ENCODE results near the gene ABTB1.

ABTB1 gene

GRCh38 chr3:127686512-127686894 lies 13.8 kb downstream of the ABTB1 start:
- DNase-seq (ENCODE audit: low read depth in 2 of 2): no peak

DNA sequence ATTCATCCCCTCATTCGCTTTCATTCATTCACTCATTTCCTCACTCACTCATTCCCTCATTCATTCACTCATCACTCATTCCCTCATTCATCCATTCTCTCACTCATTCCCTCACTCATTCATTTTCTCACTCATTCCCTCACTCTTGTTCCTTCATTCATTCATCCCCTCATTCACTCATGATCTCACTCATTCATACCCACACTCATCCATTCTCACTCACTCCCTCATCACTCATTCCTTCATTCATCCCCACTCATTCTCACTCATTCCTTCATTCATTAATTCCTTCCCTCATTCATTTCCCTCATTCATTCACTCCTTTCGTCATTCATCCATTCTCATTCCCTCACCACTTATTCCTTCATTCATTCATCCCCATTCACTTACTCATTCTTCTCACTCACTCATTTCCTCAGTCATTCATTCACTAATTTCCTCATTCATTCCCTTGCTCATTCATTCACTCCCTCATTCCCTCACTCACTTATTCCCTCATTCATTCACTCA lies 14.5 kb downstream of the ABTB1 start:
- no peak for DNase-seq (ENCODE audit: low read depth in 2 of 2)

- DNase-seq (ENCODE audit: low read depth in 2 of 2): no peak
These were observed 15.3 kb downstream of the ABTB1 start for GRCh38 chr3:127688022-127688415.

GRCh38 chr3:127688416-127689265 lies 15.9 kb downstream of the ABTB1 start:
- DNase-seq (ENCODE audit: low read depth in 2 of 2): no peak

GRCh38 chr3:127689266-127689860 lies 16.6 kb downstream of the ABTB1 start:
- DNase-seq (ENCODE audit: low read depth in 2 of 2): no peak

GRCh38 chr3:127690106-127690505 lies 17.4 kb downstream of the ABTB1 start:
- DNase-seq (ENCODE audit: low read depth in 2 of 2): no peak

DNA sequence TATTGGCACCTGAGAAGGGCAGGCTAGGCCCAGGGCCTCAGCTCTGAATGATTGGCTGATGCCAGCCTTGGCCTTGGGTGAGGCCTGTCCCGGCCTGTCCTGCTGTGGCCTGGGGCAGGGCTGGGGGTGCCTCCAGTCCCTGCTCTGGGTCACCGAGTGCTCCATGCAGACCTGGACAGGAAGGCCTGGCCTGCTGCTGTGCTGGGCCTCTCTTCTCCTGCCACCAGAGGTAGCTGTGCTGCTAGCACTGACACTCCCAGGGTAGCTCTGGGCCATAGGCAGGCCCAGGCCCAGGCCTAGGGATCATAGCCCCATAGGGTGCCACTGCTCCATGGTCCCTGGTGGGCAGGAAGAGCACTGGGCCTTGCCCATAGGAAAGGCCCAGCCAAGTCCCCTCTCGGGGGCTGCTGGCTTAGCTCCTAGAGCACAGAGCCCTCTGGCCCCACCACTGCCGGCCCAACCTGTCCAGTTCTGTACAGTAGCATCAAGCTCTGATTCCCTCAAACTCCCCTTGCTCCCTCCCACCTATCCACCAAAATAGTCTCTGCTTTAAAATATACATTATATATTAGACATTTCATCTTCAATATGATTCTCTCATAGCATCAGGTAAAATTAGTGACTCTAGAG lies 18.2 kb downstream of the ABTB1 start:
- no peak for DNase-seq (ENCODE audit: low read depth in 2 of 2)

- DNase-seq (ENCODE audit: low read depth in 2 of 2): no peak
These were observed 18.7 kb downstream of the ABTB1 start for GRCh38 chr3:127691489-127691888.

DNA sequence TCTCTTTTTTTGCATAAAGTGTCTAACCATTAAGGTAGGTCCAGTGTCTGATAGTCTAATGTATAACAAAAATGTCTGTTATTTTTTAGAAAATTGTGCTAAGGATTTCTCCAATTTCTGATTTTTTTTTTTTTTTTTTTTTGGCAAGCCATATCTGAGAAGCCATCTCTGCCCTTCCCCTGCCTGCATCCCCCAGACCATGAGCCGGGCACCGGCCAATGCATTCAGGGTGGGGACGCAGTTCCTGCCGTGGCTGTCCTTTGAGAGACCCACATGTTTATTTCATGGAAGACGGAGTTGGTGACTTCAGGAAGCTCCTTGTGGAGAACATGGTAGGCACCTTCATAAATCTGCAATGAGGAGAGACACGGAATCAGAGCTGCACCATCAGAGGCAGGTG lies 19.2 kb downstream of the ABTB1 start:
- DNase-seq (ENCODE audit: low read depth in 2 of 2): no peak

DNA sequence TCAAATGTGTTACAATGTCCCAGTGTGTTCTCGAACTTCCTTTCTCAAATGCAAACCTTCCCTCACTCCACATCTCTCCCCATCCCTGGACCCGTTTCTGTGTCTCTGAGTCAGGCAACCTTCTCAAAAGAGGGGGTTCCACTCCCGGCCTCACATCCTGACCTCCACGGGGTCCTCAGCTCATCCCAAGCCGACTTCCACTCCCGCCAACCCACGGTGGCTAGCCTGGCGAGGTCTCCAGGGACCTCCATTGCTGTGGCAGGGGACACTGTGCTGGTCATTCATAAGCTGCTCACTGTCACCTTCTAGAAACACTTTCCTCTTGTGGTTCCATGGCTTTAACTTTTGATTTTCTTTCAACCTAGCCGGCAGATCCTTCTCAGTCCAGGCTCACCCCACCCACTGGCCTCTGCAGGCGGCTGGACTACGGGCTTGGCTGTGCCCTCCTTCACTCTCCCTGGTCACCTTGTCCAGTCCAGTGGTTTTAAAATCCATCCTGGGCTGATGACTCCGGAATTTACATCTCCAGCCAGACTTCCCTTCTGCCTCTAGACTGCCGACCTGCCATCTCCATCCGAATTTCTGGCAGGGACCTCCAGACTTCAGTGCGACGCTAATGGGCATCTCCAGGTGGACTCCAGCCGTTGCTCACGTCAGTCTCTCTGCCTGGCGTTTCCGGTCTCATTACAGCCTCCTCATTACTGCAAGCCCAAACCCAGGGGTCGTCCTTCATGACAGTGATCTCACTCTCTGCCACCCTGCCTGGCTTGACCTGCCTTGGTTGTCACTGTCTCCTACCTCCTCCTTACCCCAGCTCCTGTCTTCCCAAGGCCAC lies 20.0 kb downstream of the ABTB1 start:
- DNase-seq (ENCODE audit: low read depth in 2 of 2): no peak

GRCh38 chr3:127693336-127693843 lies 20.6 kb downstream of the ABTB1 start:
- no peak for DNase-seq (ENCODE audit: low read depth in 2 of 2)

- DNase-seq (ENCODE audit: low read depth in 2 of 2): no peak
These were observed 21.9 kb downstream of the ABTB1 start for GRCh38 chr3:127694467-127695215.

GRCh38 chr3:127697551-127698240 lies 24.9 kb downstream of the ABTB1 start:
- DNase-seq (ENCODE audit: low read depth in 2 of 2): no peak

GRCh38 chr3:127698286-127698685 lies 25.5 kb downstream of the ABTB1 start:
- DNase-seq (ENCODE audit: low read depth in 2 of 2): no peak

DNA sequence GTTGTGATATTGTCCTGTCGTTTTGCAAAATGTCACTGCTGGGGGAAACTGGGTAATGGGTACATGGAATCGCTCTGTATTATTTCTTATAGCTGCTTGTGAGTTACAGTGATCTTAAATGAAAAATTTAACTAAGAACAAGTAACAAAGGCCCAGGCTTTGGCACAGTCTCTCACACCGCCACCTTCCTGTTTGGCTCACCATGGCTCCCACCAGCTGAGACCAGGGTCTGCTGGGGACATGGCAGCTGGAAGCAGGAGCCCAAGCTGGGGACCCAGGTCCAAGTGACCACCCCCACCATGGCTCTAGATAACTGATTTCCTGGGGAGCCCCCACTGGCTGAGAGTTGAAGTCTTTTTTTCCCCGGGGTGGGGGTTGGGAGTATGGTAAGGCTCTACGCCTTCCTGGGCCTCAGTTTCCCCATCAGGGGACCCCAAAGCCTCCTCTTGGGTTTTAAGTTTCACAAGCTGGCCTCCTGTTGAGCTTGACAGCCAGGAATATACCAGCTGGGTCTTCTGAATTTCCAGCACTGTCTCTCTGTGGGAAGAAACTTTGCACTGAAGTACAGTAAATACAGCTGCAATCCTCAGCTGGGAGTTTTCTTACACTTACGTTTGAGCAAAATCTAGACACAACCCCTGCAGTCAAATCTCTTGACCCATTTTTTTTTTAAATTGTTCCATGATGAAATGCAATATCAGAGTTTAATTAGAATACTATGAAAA lies 26.1 kb downstream of the ABTB1 start:
- no peak for DNase-seq (ENCODE audit: low read depth in 2 of 2)

DNA sequence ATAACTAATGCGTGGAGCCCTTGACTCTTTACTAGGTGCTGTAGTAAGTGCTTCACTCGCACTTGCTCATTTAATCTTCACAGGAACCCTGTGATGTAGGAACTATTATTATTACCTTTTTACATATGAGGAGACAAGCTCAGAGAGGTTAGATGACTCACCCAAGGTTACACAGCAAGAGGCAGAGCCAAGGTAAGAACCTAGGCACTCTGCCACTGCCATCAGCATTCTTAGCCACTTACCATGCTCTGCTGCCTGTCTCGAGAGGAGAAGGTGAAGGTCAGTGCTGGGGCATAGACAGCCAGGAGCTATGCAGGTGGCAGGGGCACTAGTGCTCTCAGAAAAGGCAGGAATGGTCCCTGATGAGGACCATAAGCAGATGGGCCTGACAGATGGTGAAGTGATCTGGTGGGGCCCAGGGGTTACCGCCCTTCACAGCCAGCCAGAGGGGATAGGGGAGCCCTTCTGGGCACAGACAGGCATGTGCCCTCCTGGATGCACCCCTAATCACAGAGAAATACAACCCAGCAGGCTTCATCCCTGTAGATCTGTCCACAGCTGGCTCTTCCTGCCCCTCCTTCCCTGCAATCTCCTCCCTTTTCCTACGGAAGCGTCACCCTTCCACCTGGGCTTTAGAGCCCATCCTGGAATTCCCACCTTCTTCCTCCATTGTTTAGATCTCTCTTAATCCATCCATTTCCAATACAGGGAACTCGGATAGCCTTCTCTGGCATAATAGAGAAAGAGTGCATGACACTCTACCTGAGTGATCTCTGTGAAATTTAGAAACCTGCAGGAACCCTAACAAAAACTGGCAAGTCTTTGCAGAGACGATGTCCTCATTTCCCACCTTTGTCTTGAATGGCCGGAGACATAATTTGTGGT lies 26.9 kb downstream of the ABTB1 start:
- DNase-seq (ENCODE audit: low read depth in 2 of 2): no peak

- no peak for DNase-seq (ENCODE audit: low read depth in 2 of 2)
These were observed 27.7 kb downstream of the ABTB1 start for GRCh38 chr3:127700406-127700805.

- no peak for DNase-seq (ENCODE audit: low read depth in 2 of 2)
These were observed 28.6 kb downstream of the ABTB1 start for GRCh38 chr3:127701280-127701911.
